Lower lobe of right lung (tissue), 2 donors: ENCODE results near the gene TRPC4AP. TPM values are rescaled to one million over a fixed set of nuclear protein-coding genes. Genes with fewer than 3 reads are reported as not detected.

Source experiments
- ATAC-seq, 2 donors: fragments of 200-7000 bp; cut with Tn5 transposase; one replicate each; pipeline ENCODE4 v1.9.1; 2020 to 2022; ENCODE audit warnings: mild to moderate bottlenecking in 2 of 2, moderate library complexity in 2 of 2
- DNase-seq: peaks from one replicate; pipeline ENCODE4 v3.0.0-alpha.2; 2020
- H3K27ac ChIP-seq: fragments of 200-600 bp; one replicate; pipeline ENCODE4 v1.8.0; 2022
- H3K27me3 ChIP-seq: fragments of 200-600 bp; one replicate; pipeline ENCODE4 v1.8.0; 2022; ENCODE audit warnings: low read depth
- H3K36me3 ChIP-seq: fragments of 200-600 bp; one replicate; pipeline ENCODE4 v1.8.0; 2022; ENCODE audit warnings: mild to moderate bottlenecking
- H3K4me1 ChIP-seq: fragments of 200-600 bp; one replicate; pipeline ENCODE4 v1.8.0; 2022
- H3K4me3 ChIP-seq: fragments of 200-600 bp; one replicate; pipeline ENCODE4 v1.8.0; 2022; ENCODE audit warnings: mild to moderate bottlenecking
- H3K9me3 ChIP-seq: fragments of 200-600 bp; one replicate; pipeline ENCODE4 v1.8.0; 2022
- intact Hi-C: fragments of 100-400 bp; cut with DNase I; formaldehyde crosslinking; loops from one replicate; pipeline ENCODE4 v1.11.0; 2022
- long read RNA-seq: library from polyadenylated mRNA; unstranded; transcript quantifications from one replicate; pipeline ENCODE4 v2.0.0, GENCODE V29; 2021
- total RNA-seq: library from RNA; stranded (reverse); fragmentation: NEBNext Ultra II Directional; extraction: Animal tissue kit (Norgen Biotek cat#: 25700); gene quantifications from one replicate; pipeline ENCODE4 v1.2.1, GENCODE V29; 2021
- TF ChIP-seq, protein P1 (sequence below): fragments of 200-600 bp; IDR thresholded peaks from one replicate; pipeline ENCODE4 v1.8.0; 2022; ENCODE audit warnings: antibody characterized with exemption, mild to moderate bottlenecking
- donor health status: DM: no; HTN: yes; CAD: no; lungs with severe emphysema.

Gene TRPC4AP
- total RNA-seq: 63.2 TPM
- long read RNA-seq, transcript TRPC4AP-202 (19 exons, 3,138 nt): minor isoform, 18 of 180 reads
- long read RNA-seq, transcript TRPC4AP-201 (19 exons, 3,226 nt): major isoform, 65 of 180 reads
- long read RNA-seq, partial matches to known transcripts: 57 of 180 reads
- long read RNA-seq, other reads (novel, unspliced or antisense): 40 of 180 reads

- H3K9me3 ChIP-seq: no peaks in the 10 kb centered on the region
- intact Hi-C loops: no loop called here
Observed at GRCh38 chr20:35092524-35093266, at the start of gene TRPC4AP. TRPC4AP (minus strand) TSS chr20:35092807; CDS start chr20:35092781, 26 bp downstream.

DNA sequence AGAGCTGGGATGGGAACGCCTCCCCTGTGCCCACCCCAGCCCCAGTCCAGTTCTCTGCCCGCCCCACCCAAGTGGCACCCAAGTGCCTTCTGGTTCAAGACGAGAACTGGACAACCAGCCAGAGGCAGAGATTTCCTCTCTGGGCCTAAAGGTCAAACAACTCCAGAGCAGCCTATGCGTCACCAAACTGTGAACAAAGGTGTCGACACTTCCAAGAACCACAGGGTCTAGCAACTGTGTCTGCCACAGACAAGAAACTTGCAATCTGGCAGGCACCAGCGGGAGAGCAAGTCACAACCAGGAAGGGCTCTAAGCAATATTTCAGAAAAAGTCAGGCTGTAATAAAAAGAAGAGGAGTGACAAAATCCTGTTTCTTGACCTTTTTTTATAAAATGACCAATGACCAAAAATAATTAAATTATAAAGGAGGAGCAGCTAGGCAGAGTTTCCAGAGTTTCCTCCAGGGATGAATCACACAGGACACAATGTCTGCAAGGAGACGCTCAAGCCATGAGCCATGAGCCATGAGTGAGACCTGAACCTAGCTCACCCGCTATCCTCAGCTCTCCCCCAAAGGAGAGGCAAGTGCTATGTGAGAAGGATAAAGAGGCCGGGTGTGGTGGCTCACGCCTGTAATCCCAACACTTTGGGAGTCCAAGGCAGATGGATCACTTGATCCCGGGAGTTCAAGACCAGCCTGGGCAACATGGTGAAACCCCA is 43.4 kb upstream of the TRPC4AP start:
- Histone ChIP-seq H3K27me3 (no peaks in the 10 kb centered on the region), H3K36me3 (peaks cover 99% of the 10 kb centered on the region), H3K4me3 (no peak overlapping the region), H3K4me1 (peaks cover 8% of the 10 kb centered on the region), H3K27ac (peak overlapping the region; percentile 15), H3K9me3 (no peaks in the 10 kb centered on the region)
- TF ChIP-seq, protein P1, sequence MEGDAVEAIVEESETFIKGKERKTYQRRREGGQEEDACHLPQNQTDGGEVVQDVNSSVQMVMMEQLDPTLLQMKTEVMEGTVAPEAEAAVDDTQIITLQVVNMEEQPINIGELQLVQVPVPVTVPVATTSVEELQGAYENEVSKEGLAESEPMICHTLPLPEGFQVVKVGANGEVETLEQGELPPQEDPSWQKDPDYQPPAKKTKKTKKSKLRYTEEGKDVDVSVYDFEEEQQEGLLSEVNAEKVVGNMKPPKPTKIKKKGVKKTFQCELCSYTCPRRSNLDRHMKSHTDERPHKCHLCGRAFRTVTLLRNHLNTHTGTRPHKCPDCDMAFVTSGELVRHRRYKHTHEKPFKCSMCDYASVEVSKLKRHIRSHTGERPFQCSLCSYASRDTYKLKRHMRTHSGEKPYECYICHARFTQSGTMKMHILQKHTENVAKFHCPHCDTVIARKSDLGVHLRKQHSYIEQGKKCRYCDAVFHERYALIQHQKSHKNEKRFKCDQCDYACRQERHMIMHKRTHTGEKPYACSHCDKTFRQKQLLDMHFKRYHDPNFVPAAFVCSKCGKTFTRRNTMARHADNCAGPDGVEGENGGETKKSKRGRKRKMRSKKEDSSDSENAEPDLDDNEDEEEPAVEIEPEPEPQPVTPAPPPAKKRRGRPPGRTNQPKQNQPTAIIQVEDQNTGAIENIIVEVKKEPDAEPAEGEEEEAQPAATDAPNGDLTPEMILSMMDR: no peak
- intact Hi-C loops: no loop called here
- peak; percentile 55 for DNase-seq
- peak; percentile 70 to 73 for ATAC-seq

More at GRCh38 chr20:35092524-35093266, at the start of gene TRPC4AP:
- Histone ChIP-seq H3K27ac (peak within 1 kb of the TSS; percentile 93), H3K27me3 (no peaks in the 10 kb centered on the region), H3K4me3 (peak within 1 kb of the TSS; percentile 96), H3K4me1 (peaks cover 50% of the 10 kb centered on the region), H3K36me3 (peaks cover 14% of the 10 kb centered on the region)
- TF ChIP-seq, protein P1: peak; percentile 94
- peak; percentile 94 for DNase-seq
- ATAC-seq: peak; percentile 98 to 99

DNA sequence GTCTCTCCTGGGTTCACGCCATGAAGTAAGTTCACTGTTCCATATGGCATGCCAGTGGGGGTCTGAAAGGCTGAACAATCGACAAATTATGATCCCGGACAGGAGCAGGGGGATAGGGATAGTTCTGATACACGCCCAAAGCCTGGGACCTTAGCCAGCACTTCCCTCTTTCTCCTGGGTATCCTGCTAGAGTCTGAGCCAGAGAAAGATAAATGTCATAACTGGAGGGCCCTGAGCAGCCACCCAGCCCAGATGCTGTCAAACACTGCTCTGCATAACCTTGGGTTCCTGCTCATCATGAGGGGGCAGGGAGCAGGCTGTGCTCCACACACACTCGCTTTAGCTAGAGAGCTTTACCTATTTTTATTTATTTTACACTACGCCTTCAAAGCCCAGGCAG is 42.3 kb upstream of the TRPC4AP start:
- Histone ChIP-seq H3K4me1 (peaks cover 8% of the 10 kb centered on the region), H3K27ac (no peak overlapping the region), H3K27me3 (no peaks in the 10 kb centered on the region), H3K9me3 (no peaks in the 10 kb centered on the region), H3K4me3 (no peak overlapping the region), H3K36me3 (peaks cover 99% of the 10 kb centered on the region)
- intact Hi-C loops: no loop called here
- TF ChIP-seq, protein P1: no peak
- ATAC-seq (no peak), DNase-seq (no peak)

DNA sequence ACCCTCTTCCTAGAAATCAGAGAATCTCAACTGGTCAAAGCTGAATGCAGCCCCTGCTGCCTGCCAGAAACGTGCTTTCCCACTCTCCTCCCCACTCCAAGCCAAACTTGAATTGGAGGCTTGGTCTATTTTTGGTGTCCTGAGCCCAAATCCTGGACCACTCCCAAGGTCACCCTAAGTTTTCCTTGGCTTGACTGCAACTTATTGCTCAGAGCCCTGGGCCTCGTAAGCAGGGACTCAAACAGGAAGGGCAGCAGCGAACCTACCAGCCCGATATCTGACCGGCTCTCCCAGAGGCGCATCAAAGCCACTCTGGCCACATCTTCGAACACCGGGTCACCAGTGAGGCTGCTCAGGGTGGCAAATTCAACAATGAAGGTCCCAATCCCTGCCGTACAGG is 41.9 kb upstream of the TRPC4AP start:
- Histone ChIP-seq H3K9me3 (no peaks in the 10 kb centered on the region), H3K4me3 (no peak overlapping the region), H3K27me3 (no peaks in the 10 kb centered on the region), H3K36me3 (peaks cover 99% of the 10 kb centered on the region), H3K27ac (no peak overlapping the region), H3K4me1 (peaks cover 8% of the 10 kb centered on the region)
- ATAC-seq (no peak), DNase-seq (no peak)
- intact Hi-C loops: no loop called here
- TF ChIP-seq, protein P1: no peak

DNA sequence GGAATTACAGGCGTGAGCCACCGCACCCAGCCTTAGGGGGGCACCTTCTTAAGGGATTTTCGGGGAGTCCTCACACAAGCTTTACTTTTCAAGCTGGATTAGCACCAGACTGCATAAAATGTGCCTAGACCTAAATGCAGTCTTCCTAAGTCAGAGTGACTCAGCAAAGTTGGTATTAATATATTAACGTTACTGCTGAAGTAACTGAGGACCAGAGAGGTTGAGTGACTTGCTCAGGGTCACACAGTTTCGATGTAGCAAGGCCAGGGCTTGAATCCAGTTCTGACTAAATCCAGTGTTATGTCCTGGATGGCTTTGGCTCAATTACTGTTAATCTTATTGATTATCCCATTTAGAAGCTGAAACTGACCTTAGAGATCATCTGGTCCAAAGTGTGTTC is 41.1 kb upstream of the TRPC4AP start:
- Histone ChIP-seq H3K4me1 (peaks cover 8% of the 10 kb centered on the region), H3K4me3 (no peak overlapping the region), H3K27ac (no peak overlapping the region), H3K36me3 (peaks cover 99% of the 10 kb centered on the region), H3K27me3 (no peaks in the 10 kb centered on the region), H3K9me3 (no peaks in the 10 kb centered on the region)
- intact Hi-C loops: no loop called here
- no peak for DNase-seq
- TF ChIP-seq, protein P1: no peak
- no peak for ATAC-seq
